ENCODE measurements around the gene PLOD3. TPM values are rescaled to one million over a fixed set of nuclear protein-coding genes. Genes with fewer than 3 reads are reported as not detected.

Gene PLOD3
- total RNA-seq, result 85.2 and 93.2 TPM in 2 replicates

GRCh38 chr7:101217388-101218235 lies at the start of gene PLOD3, which contains the start of gene ZNHIT1:
Gene PLOD3 (minus strand): TSS chr7:101217581. CDS start chr7:101217274, 307 bp downstream.
Gene ZNHIT1 (plus strand): TSS chr7:101218165. CDS start chr7:101218196, 31 bp downstream.

DNA sequence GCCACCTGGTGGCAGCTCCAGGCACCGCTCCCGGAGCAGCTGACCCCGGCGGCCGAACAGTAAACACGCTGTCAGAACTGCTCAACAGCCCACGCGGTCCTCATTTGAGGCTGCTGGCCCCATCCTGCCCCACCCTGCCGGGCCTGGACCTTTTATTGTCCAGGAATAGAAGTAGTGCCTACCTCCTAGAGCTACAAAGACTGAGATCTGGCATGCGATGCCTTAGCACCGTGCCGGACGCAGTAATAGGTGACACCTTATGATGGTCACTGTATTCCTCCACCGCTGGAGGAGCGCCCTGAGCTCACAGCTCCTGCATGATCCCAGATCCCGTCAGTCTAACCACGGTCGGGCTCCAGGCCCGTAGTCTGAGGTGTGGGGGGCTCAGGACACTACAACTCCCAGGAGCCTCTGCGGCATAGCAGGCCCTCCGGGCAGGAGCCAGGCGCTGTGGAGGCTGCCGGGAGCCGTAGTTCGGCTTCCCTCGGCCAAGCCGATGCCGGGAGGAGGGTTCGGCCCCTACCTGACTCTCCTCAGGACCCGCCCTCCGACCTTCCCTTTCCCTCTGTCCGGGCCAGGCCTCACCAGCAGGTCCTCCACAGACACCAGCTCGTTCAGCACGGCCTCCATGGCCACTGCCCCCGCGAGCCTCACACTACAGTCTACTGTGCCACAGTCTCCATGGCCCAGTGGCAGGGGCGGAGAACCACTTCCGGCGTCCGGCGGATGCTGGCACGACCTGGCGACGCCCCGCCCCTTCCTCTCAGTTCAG lies 27.2 kb upstream of the PLOD3 start, which contains the start of gene FIS1:
TSS of gene FIS1 (minus strand) at position 707 of the 772 bp plus-strand sequence. CDS start at position 630, 77 bp downstream.

GRCh38 chr7:101237206-101238067 lies 20.1 kb upstream of the PLOD3 start, which contains the start of gene CLDN15:
Gene CLDN15 (minus strand): TSS chr7:101237802. CDS start chr7:101237581, 221 bp downstream.

GRCh38 chr7:101200862-101201599 lies 16.4 kb downstream of the PLOD3 start, which contains the start of gene MOGAT3:
Gene MOGAT3 (minus strand): TSS chr7:101201036. CDS start chr7:101200854, 182 bp downstream.

DNA sequence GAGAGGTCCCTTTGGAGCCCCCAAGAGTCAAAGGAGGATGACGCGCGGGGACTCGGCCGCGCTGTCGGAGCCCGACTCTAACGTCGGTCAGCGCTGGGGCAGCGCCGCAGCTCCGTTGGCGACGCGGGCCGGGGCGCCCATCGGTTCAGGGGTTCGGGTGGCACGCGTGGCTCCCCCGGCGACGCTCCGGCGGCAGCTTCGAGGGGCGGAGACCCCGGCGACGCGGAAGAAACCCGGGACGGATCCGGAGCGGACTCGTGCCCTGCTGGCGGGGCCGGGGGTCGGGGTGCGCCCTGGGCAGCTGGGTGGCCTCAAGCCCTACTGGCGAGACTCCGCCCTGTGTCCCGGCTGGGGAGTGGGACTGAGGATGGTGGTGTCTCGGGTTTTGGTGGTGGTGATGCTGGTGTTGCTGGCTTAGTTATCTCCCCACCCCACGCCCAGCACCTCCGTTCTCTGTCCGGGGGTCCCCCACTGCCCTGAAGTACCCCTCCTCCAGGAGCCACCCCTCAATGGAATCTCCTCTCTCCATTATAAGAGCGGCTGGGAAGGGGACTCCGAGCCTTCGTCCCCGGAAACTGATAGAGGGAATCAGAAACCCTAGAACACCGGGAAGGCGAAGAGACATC lies 37.1 kb downstream of the PLOD3 start, which contains the start of gene NAT16:
TSS of gene NAT16 (minus strand) at position 164 of the 626 bp plus-strand sequence. CDS start 5,486 bp downstream, outside the sequence.

DNA sequence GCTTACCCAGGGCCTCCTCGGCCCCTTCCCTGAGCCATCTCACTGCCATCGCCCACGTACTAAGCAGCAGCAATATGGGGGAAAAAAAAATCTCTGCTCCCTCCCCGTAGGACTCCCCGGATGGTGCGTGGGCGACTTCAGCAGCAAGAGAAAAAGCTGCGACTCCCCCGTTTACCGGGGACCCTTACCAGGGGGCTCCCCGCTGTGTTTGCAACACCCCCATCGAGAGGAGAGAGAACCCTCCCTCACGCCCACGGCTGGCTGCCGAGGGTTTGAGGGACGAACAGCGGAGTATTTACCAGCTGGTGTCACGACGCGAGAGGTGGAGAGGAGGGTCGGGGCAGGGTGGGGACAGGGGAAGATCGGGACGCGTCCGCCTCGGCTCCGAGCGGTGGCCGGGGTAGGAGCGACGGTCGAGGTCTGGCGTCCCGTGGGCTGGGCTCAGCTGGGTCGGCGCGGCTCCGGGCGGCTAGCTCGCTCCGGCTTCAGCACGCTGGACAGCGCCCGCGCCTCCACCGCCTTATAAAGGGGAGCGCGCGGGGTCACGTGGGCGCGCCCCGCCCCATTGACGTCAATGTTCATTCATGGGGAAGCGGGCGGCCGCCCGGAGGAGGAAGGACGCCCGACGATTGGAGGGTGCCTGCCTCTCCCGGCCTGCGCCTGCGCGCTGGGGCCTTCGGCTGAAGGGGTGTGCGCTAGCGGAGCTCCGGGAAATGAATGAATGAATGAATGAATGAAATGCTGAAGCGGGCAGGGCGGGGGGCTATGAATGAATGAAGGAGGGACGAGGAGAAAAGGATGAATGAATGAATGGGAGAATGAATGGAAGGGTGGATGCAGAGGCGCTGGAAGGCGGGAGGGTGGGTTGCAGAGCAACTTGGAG lies 52.1 kb downstream of the PLOD3 start, which contains the start of gene VGF:
TSS of gene VGF (minus strand) at position 495 of the 883 bp plus-strand sequence. CDS start 726 bp downstream, outside the sequence.

Small RNAs within 50 kb of the gene (small RNA-seq; reads per million reads assigned to genes)
- gene MIR4653, result 0.16 reads per million

Other genes starting within 250 kb of the PLOD3 start
- not detected in 2 replicates for gene MUC12, start 248.0 kb downstream of the PLOD3 start, total RNA-seq
- gene MUC17, start 197.5 kb downstream of the PLOD3 start, total RNA-seq, result not detected in 2 replicates
- gene TRIM56, start 132.1 kb downstream of the PLOD3 start, total RNA-seq, result 6.2 and 12.3 TPM in 2 replicates
- gene SERPINE1, start 90.5 kb downstream of the PLOD3 start, total RNA-seq, result 287 and 464 TPM in 2 replicates
- 119 and 137 TPM in 2 replicates for gene AP1S1, start 63.1 kb downstream of the PLOD3 start, total RNA-seq
- 0.39 TPM in 1 of 2 replicates, not detected in the other for gene VGF, start 52.0 kb downstream of the PLOD3 start, total RNA-seq
- not detected in 2 replicates for gene NAT16, start 37.3 kb downstream of the PLOD3 start, total RNA-seq
- gene MOGAT3, start 16.5 kb downstream of the PLOD3 start, total RNA-seq, result not detected in 2 replicates
- gene ZNHIT1, start 584 bp upstream of the PLOD3 start, total RNA-seq, result 56.3 and 68.3 TPM in 2 replicates
- gene CLDN15, start 20.2 kb upstream of the PLOD3 start, total RNA-seq, result 3.3 and 5.9 TPM in 2 replicates
- 86.8 and 174 TPM in 2 replicates for gene FIS1, start 27.5 kb upstream of the PLOD3 start, total RNA-seq
- gene IFT22, start 104.2 kb upstream of the PLOD3 start, total RNA-seq, result 18.0 and 23.5 TPM in 2 replicates
- gene COL26A1, start 145.3 kb upstream of the PLOD3 start, total RNA-seq, result not detected in 2 replicates